GM18519 (cell line): ENCODE data around the gene RXFP1.

Experiments
- ATAC-seq: cut with Tn5 transposase; IDR thresholded peaks from one replicate; pipeline ENCODE4 v1.9.1; 2021; ENCODE audit warnings: mild to moderate bottlenecking, moderate library complexity; ENCODE audit not compliant: unreplicated experiment, low FRiP score

Gene RXFP1

DNA sequence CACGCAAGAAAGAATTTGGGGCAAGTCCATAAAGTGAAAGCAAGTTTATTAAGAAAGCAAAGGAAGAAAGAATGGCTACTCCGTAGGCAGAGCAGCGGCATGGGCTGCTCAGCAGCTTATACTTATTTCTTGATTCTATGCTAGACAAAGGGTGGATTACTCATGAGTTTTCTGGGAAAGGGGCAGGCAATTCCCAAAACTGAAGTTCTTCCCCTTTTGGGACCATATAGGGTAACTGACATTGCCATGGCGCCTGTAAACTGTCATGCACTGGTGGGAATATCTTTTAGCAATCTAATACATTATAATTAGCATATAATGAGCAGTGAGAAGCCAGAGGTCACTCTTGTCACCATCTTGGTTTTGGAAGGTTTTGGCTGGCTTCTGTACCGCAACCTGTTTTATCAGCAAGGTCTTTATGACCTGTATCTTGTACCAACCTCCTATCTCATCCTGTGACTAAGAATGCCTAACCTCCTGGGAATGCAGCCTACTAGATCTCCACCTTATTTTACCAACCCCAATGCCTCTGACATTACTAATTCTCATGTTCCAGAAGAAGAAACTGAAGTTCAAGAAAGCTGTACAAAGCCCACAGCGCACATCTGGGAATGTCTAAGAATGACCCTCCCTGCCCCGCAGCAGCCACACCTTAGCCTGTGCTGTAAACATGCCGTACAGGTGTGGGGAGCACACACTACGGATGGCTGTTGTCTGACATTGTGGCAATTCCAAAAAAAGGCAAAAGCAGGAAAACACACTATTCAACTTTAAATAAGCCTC lies 18.6 kb downstream of the RXFP1 start:
- ATAC-seq: no peak

DNA sequence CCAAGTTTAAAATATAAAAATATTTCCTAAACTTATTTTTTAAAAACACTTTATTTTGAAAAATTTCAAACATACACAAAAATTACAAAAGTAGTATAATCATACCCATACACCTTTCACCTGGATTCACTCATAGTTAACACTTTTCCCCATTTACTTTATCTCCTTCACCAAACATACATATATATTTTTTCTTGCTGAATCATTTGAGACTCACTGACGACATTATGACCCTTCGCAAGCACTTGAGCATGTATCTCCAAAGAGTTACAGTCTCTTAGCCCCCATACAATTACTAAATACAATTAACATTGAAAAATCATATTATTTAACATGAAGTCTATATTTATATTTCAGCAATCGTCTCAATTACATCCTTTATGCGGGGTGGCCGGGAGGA lies 19.8 kb downstream of the RXFP1 start:
- no peak for ATAC-seq

DNA sequence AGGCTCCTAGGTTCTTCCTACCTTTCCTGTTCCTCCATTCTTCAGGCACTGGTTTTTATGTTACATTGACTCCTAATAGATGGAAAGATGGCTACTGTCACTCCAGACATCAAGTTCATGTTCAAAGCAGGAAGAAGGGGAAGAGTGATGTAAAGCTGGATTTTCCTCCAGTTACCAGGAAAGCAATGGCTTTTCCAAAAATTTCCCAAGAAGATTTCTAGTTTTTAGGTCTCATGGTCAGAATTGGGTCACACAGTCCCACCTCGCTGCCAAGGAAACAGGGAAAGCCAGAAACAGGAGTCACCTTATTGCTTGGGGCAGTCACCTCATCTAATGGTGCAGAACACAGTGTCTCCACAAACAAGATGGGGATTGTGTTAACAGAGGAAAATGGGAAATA lies 21.5 kb downstream of the RXFP1 start:
- ATAC-seq: no peak

DNA sequence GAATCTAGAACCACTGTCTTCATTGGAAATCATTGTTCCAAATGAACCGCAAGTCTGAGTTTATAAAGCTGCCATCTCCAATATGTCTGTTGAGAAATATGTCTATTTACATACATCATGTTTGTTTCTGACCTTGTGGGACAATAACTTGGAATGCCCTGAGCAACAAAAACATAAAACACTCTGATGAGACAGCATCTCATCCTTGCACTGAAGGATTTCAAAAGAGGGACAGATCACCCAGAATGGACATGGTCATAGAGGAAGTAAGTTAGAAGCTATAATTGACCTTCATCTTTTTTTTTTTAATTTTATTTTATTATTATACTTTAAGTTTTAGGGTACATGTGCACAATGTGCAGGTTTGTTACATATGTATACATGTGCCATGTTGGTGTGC lies 22.5 kb downstream of the RXFP1 start:
- ATAC-seq: no peak

DNA sequence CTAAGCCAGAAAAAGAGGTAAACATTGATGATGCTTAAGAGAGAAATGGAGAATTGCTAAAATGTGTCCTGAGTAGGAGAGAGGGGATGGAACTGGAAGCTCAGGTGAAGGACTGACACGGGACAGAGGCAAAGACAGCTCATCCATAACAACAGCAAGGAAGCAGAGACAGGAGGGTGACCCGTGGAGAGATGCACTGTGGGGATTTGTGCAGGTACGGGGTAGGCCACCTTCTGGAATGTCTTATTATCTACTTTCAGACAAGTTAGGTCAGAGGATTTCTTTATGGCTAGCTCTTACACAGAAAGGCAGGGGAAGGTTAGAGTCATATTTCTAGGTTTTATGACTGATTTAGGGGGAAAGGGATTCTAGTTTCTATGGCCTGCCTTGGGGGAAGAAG lies 31.7 kb downstream of the RXFP1 start:
- ATAC-seq: no peak

DNA sequence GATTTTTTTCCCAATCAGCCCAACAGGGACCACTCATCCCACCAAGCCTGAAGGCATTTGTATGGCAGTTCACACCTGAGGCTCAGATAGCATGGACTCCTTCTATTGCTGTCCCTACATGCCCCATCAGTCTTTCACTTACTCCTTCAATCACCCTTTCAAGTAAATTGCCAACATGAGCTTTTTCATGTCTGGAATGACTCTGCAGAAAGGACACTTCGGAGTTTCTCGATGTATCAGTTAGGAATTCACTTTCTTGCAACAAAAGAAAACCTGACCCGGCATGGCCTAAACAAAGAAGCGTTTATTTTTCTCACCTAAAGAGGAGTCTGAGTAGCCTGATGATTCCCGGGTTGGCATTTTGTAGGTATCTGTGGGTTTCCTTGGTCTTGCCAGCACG lies 38.6 kb downstream of the RXFP1 start:
- ATAC-seq: no peak

DNA sequence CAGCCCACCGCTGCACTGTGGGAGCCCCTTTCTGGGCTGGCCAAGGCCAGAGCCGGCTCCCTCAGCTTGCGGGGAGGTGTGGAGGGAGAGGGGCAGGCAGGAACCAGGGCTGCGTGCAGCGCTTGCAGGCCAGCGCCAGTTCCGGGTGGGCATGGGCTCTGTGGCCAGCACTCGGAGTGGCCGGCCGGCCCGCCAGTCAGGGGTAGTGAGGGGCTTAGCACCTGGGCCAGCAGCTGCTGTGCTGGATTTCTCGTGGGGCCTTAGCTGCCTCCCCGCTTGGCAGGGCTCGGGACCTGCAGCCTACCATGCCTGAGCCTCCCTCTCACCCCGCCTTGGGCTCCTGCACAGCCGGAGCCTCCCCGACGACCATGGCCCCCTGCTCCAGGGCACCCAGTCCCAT lies 45.2 kb downstream of the RXFP1 start:
- ATAC-seq: no peak

DNA sequence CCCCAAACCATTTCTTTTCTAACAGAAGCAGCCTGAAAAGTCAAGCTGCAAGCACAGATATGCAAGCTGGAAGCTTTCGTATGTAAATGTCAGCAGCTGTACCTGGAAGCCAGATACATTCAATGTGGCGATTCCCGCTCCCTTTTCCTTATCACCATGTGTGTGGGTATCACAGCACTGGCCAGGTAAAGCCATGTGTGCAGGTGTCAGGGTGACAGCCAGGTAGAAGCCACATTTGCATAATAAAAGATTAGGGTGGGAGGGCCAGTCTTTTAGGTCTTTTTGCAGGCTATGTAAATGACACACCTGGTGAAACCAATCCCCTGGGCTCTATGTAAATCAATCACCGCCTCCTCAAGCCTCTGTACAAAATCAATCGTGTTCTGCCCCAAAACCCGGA lies 50.1 kb downstream of the RXFP1 start:
- ATAC-seq: no peak

DNA sequence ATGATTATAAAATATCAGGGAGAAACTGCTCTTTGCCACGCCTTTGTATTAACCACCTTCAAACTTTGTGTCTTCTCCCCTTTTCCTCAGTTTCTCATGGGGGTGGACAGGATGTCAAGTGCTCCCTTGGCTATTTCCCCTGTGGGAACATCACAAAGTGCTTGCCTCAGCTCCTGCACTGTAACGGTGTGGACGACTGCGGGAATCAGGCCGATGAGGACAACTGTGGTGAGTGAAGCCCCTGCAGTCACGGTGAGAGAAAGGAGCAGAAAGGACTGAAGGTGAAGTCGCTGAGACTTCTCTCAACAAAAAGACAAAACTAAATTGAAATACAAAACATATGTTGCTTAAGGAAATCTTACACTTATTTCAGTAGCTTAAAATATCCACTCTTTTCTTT lies 50.9 kb downstream of the RXFP1 start:
- no peak for ATAC-seq

DNA sequence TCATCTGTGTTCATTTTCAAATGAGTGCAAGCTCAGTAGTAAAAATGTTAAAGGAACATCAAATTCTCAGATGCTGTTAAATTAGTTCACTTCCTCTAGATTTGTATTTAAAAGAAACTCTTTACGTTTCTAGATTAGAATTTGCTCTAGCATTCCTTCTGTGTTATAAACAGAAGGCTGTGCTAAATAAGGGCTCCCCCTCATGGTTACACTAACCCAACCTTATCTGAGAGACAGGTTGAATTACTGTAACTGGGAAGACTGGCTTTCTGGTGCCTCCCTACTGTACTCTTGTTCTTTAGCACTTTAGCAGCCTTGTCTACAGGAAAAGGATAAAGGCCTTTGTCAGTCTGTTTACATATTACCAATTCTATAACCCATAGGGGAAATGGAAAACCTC lies 56.8 kb downstream of the RXFP1 start:
- no peak for ATAC-seq

DNA sequence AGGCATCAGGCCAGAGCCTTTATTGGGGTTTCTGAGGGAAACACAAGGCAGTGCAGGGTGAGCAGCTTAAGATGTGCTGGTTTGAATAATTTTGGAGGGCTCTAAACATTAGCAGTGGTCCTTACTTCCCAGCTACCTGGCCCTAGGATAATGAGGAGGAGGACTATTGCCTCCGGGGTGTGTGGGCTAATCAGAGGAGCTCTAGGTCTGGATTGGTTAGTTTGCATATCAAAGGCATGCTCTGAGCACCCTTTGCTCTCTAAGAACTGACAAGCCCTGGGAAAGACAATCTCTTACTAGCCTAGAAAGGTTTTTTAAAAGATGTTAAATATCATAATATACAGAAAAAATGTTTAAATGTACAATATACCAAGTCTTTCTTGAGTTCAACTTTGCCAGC lies 58.4 kb downstream of the RXFP1 start:
- ATAC-seq: no peak

DNA sequence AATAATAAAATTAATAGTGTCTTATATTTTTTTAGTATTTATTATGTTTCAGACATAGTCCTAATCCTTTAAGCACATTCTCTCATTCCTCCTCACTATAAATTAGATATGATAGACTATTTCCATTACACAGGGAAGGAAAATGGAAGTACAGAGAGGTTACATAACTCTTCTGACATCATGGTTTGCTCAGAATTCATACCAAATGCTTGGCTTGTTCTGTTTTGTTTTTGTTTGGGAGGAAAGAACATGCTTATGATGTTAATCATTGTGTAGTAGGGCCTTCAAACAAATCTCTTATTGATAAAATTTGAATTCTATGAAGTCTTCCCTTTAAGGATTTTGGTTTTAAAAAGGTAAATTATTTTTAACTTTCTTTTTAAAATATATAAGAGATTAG lies 59.5 kb downstream of the RXFP1 start:
- no peak for ATAC-seq

DNA sequence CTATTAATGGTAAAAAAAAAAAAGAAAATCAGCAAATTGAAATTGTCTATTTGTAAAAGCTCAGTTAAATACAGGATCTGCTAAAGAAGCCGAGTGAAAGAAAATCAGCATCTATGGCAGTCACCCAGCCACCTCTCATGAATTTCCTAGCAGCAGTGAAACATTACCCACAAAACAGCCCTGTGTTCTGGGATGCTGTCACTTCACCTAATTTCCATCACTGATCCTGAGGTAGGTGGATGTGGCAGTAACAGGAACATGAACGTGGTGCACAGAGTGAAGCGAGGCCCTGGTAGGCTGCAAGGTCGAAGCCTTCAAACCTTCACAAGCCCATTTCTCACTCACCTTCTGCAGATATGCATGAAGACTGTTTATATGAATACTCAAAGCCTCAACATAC lies 65.2 kb downstream of the RXFP1 start:
- no peak for ATAC-seq

DNA sequence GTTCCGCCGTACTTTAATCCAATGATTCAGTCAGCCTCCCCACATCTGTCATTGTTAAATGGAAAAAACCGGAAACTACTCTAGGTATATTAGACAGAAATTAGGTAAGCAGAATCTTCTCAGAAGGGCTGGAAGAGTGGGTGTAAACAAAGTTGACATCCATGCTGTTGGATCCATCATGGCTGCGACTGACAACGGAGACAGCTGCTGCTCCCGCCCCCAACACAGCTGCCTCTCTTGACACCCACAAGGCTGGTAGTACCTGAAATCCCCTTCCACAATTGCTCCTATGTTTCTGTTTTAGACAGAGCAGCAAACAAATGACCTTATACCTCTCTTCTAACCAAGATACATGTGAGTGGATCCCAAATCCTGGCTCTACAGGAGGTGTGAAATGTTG lies 66.6 kb downstream of the RXFP1 start:
- no peak for ATAC-seq

DNA sequence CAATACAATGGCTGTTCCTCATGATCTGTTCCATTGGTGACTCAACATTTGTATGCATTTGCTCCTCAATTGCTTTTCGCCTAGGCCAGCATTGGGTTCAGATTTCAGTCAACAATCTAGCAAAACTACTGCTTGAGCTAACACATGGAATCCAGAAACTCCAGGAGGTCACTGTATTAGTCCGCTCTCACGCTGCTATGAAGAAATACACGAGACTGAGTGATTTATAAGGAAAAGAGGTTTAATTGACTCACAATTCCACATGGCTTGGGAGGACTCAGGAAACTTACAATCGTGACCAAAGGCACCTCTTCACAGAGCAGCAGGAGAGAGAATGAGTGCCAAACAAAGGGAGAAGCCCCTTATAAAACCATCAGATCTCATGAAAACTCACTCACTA lies 67.1 kb downstream of the RXFP1 start:
- ATAC-seq: no peak

DNA sequence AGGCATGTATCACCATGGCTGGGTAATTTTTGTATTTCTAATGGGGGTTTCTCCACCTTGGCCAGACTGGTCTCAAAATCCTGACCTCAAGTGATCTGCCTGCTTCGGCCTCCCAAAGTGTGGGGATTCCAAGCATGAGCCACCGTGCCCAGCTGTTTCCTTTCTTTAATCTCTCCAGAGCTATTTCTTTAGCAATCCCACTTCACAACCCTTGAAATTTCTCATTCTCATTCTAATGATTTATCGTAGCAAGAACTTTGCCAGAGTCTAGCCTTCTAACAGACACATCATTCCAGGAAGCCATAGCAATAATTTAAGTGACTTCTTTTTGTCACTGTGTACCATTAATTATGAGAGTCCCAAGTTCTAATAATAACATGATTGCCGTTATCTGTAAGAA lies 68.6 kb downstream of the RXFP1 start:
- no peak for ATAC-seq

DNA sequence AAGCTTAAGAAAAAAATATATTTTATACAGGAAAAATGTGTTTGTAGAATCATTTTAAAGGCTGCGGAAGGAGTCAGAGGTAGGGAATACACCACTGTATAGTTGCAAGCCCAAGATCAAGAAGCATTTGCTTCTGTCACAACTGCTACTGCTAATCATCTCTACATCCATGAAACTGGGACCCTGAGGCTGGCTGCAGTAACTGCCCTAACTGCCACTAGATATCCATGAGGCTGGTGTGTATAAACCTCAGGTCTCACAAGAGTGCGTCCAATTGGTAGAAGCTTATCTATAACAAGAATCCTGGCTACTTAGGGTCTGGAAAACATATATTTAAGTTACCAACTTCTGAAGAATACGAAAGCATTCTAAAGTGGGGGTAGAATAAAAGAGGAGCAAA lies 69.1 kb downstream of the RXFP1 start:
- ATAC-seq: no peak

DNA sequence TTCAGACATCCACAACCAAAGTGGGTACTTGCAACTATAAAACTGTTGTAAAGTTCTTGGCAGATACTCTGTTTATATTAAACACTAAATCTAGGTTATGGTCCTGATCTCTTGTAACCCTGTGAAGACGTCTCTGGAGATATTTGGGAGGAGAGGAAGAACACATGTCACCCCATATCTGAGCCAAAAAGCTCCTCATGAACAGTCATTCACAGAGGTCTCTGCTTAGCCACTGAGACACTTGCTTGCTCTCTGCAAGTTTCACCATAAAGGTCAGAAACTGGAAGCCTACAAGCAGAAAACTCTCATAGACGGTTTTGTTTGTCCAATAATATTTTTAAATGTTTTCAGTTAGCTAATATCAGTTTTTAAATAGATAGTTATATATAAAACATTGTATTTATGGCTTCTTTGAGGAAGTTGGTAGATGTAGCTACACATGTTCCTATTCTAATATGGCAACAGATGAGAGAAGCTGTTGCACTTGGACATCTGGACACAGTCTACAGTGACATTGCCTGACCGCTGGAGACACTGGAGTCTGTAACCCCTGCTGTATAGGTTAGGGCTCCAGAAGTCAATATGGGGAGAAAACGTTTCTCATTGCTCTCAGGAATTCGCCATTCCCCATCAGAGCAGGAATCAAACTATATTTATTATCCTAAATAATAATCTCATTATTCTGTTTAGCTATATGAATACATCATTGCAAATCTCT lies 76.4 kb downstream of the RXFP1 start:
- ATAC-seq: no peak

DNA sequence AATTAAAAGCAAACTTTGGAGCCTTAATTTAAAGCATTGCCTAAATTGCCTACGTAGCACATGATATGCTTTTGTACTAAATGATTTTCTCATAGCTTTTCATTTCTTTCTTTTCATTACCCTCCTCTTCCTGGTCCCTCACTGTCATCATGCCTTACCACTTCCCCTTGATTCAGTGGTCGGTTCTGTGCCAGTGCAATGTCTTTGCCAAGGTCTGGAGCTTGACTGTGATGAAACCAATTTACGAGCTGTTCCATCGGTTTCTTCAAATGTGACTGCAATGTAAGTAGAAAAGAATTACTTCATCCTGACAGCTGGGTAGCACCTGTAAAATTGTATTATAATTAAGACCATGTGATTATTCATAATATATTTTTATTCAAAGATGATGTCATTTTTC lies 77.5 kb downstream of the RXFP1 start:
- ATAC-seq: no peak

DNA sequence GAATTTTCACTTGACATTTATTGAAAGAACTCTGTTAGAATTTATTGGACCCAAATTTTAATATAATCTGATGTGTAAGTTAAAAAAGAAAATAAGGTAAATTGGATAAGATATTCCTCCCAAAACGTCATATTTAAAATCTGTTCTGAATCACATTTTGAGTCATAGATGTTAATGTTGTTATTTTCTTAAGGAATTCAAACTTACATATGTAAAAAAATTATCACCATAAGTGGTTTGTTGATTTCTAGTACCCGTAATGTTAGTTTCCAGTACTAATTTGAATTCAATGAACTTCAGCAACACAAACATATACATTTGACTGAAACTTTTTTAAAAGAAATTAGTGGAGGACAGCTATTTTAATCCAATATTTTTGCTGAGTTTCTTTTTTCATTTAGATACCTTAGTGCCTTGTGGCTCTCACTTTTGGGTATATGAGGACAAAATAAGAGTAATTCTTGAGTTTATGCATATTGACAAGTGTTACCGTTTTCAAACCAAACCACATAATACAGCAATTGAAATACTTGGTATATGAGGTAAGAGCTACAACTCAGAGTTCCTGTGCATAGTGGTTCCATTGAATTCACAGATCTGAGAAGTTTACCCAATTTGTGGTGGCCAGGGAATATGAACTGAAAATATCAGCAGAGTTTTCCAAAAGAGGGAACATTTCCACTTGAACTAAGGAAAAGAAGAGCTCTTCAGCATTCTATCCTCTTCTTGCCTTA lies 78.2 kb downstream of the RXFP1 start:
- no peak for ATAC-seq

DNA sequence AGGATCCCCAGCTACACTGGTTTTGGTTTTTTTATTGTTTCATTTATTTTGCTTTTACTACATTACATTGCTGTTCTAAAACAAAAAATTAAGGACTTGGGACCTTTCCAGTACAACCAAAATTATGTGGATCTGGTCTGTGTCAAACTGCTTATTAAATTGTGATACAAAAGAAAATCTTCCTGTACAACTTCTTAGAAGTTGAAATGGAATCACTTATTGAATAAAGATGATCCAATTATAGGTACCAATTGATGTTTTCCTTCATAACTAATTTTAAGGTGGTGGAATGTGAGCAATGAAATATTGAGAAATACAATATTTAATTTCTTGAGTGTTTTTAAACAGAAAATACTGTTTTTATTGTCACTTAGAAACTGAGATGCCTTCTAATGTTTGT lies 82.7 kb downstream of the RXFP1 start:
- ATAC-seq: no peak

DNA sequence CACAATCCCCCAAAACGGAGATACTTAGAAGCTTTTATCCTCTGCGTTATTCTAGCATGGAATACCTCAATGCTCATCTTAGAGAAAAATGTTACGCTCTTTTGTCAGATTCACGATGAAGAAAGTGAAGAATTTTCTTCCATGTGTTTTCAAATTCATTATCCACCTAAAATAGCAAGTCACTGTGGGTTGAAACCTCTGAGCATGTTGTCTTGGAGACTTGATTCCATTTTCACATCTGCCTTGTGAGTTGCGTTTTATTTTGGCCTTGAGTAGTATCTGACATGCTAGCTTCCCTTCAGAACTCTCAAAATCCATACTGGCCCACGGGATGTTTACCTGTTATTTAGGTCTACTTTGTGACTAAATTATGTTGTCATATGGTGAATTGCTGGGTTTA lies 83.7 kb downstream of the RXFP1 start:
- no peak for ATAC-seq
